Epithelial cell of esophagus (primary cell): ENCODE results near the gene TANC1.

Experiments used
- DNase-seq: peaks from one replicate; pipeline ENCODE4 v3.0.0; 2010; ENCODE audit warnings: low read depth
- H3K4me3 ChIP-seq: 2 replicates; pipeline ENCODE4 v1.5.1; 2011; ENCODE audit warnings: mild to moderate bottlenecking, low read length, control low read depth
- CTCF ChIP-seq: IDR thresholded peaks from 2 replicates; pipeline ENCODE4 v1.5.1; 2011; ENCODE audit warnings: low read depth, mild to moderate bottlenecking, low read length, control low read depth, inconsistent platforms; ENCODE audit not compliant: insufficient read depth; ENCODE audit errors: missing control alignments

Gene TANC1

GRCh38 chr2:159187106-159187505 lies 218.7 kb downstream of the TANC1 start:
- peak; percentile 18 for DNase-seq
- TF ChIP-seq CTCF = no peak
- H3K4me3 ChIP-seq = no peak overlapping the region

- no peak overlapping the region for H3K4me3 ChIP-seq
- no peak for TF ChIP-seq CTCF
- DNase-seq = no peak
Measured at GRCh38 chr2:159188449-159188848, 220.0 kb downstream of the TANC1 start.

- no peak for DNase-seq
- TF ChIP-seq CTCF = no peak
- no peak overlapping the region for H3K4me3 ChIP-seq
Measured at GRCh38 chr2:159192371-159192918, 224.0 kb downstream of the TANC1 start.

- no peak overlapping the region for H3K4me3 ChIP-seq
- no peak for TF ChIP-seq CTCF
- no peak for DNase-seq
Measured at GRCh38 chr2:159193791-159194190, 225.4 kb downstream of the TANC1 start.

- no peak for TF ChIP-seq CTCF
- DNase-seq = no peak
- H3K4me3 ChIP-seq = no peak overlapping the region
Measured at GRCh38 chr2:159194241-159194640, 225.8 kb downstream of the TANC1 start.

GRCh38 chr2:159195697-159196096 lies 227.3 kb downstream of the TANC1 start:
- no peak for DNase-seq
- no peak for TF ChIP-seq CTCF
- H3K4me3 ChIP-seq = no peak overlapping the region

- no peak overlapping the region for H3K4me3 ChIP-seq
- TF ChIP-seq CTCF = no peak
- no peak for DNase-seq
Measured at GRCh38 chr2:159196393-159196925, 228.0 kb downstream of the TANC1 start.
